GM12891 (cell line): Measurements from ENCODE around the gene TAS2R8.

Source experiments
- PAX5 ChIP-seq: IDR thresholded peaks from 2 replicates; pipeline ENCODE4 v1.6.1; 2011; ENCODE audit warnings: low read length, moderate library complexity, mild to moderate bottlenecking; ENCODE audit not compliant: insufficient read depth, severe bottlenecking
- POLR2A ChIP-seq: IDR thresholded peaks from 2 replicates; pipeline ENCODE4 v1.6.1; 2011; ENCODE audit warnings: low read depth, low read length, control low read depth
- POLR2AphosphoS5 ChIP-seq: IDR thresholded peaks from 2 replicates; pipeline ENCODE4 v1.6.1; 2011; ENCODE audit warnings: low read depth, low read length, control low read depth
- POU2F2 ChIP-seq: IDR thresholded peaks from 2 replicates; pipeline ENCODE4 v1.6.1; 2011; ENCODE audit warnings: low read depth, mild to moderate bottlenecking, control low read depth, low read length, moderate library complexity
- SPI1 ChIP-seq: IDR thresholded peaks from 2 replicates; pipeline ENCODE4 v1.6.1; 2011; ENCODE audit warnings: low read depth, low read length, control low read depth
- TAF1 ChIP-seq: IDR thresholded peaks from 2 replicates; pipeline ENCODE4 v1.6.1; 2011; ENCODE audit warnings: low read depth, low read length, control low read depth

- no peak for TF ChIP-seq TAF1
- TF ChIP-seq POLR2AphosphoS5 = no peak
- TF ChIP-seq POLR2A = no peak
- TF ChIP-seq POU2F2 = no peak
- TF ChIP-seq SPI1 = no peak
- TF ChIP-seq PAX5 = no peak
Measured at GRCh38 chr12:10810068-10810467, 3.0 kb upstream of the TAS2R8 start, which contains the start of gene TAS2R9.
